HUES48 (cell line): ENCODE measurements around the gene CIRBP.
A peak's percentile ranks its signal among the peaks of the same experiment; 100 is the strongest.

Experiments
- H3K27ac ChIP-seq: one replicate; pipeline ENCODE4 v1.7.0; 2013; ENCODE audit warnings: low read depth, low read length, inconsistent platforms
- H3K27me3 ChIP-seq: 2 replicates; pipeline ENCODE4 v1.6.1; 2013; ENCODE audit warnings: mild to moderate bottlenecking, low read length; ENCODE audit not compliant: control insufficient read depth, insufficient read depth
- H3K36me3 ChIP-seq: 2 replicates; pipeline ENCODE4 v1.6.1; 2013; ENCODE audit warnings: low read length; ENCODE audit not compliant: control insufficient read depth, insufficient read depth
- H3K4me1 ChIP-seq: 2 replicates; pipeline ENCODE4 v1.6.1; 2013; ENCODE audit warnings: mild to moderate bottlenecking, low read length; ENCODE audit not compliant: control insufficient read depth, insufficient read depth
- H3K4me3 ChIP-seq: 2 replicates; pipeline ENCODE4 v1.5.1; 2013; ENCODE audit warnings: mild to moderate bottlenecking, low read depth, low read length
- H3K9ac ChIP-seq: 2 replicates; pipeline ENCODE4 v1.6.1; 2013; ENCODE audit warnings: mild to moderate bottlenecking, low read depth, low read length, moderate library complexity
- H3K9me3 ChIP-seq: 2 replicates; pipeline ENCODE4 v1.6.1; 2013; ENCODE audit warnings: low read length; ENCODE audit not compliant: control insufficient read depth, insufficient read depth

CIRBP gene

GRCh38 chr19:1259206-1259875 is 9.8 kb upstream of the CIRBP start:
- Histone ChIP-seq H3K9ac (no peak overlapping the region), H3K4me3 (0 out of 2 replicates have a peak overlapping the region, but pooled peaks have one; percentile 18), H3K27ac (peak overlapping the region; percentile 92), H3K27me3 (no peaks in the 10 kb centered on the region), H3K4me1 (peaks cover 32% of the 10 kb centered on the region), H3K9me3 (no peaks in the 10 kb centered on the region), H3K36me3 (peaks cover 37% of the 10 kb centered on the region)

DNA sequence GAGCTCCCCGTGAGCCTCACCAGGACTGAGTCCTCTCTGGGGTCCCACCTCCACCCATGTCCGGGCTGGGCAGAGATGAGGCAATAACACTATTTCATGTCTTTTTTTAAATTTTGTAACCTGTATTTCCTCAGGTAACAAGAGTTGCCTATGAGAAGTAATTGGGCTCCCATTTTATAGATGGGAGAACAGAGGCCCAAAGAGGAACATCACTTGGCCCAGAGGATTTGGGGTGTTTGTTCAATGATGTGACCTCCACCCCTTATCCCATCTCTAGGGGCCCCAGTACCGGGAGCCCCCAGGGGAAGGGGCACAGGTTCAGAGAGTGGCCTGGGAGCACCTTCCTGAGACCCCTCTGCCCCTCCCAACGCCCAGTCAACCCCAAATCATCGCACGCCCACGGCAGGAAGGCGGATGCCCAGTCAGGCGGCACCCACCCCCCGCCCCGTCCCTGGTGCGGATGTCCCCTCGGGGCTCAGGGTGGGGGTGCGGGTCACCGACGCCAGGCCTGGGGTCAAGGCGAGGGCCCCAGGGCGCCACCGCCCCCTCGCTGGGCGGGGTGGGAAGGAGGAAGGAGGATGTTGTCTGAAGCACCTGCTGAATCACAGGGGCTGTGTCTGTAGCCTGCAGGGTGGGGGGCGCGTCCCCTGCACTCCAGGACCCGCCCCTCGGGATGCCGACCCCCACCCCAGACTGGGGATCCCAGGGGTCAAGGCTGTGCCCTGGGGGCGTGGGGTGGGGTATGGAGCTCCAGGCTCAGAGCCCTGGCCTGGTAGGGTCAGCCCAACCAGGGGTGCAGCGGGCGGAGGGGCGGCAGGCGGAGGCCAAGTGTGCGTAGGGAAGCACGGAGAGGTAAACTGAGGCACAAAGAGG is 9.0 kb upstream of the CIRBP start:
- H3K36me3 ChIP-seq: peaks cover 29% of the 10 kb centered on the region
- no peaks in the 10 kb centered on the region for H3K9me3 ChIP-seq
- H3K9ac ChIP-seq: no peak overlapping the region
- H3K27me3 ChIP-seq: no peaks in the 10 kb centered on the region
- peaks cover 38% of the 10 kb centered on the region for H3K4me1 ChIP-seq
- peak overlapping the region; percentile 83 for H3K4me3 ChIP-seq
- peak overlapping the region; percentile 92 for H3K27ac ChIP-seq

- Histone ChIP-seq H3K4me3 (peak overlapping the region; percentile 83), H3K27ac (peak overlapping the region; percentile 92), H3K9me3 (no peaks in the 10 kb centered on the region), H3K9ac (peak overlapping the region; percentile 56; the same call in 1 of the 2 replicates), H3K36me3 (peaks cover 21% of the 10 kb centered on the region), H3K27me3 (no peaks in the 10 kb centered on the region), H3K4me1 (peaks cover 44% of the 10 kb centered on the region)
These were observed 8.2 kb upstream of the CIRBP start for GRCh38 chr19:1260749-1261537.

GRCh38 chr19:1261538-1261797 is 7.7 kb upstream of the CIRBP start:
- H3K9ac ChIP-seq: peak overlapping the region; percentile 56
- peak overlapping the region; percentile 89 for H3K27ac ChIP-seq
- peaks cover 46% of the 10 kb centered on the region for H3K4me1 ChIP-seq

DNA sequence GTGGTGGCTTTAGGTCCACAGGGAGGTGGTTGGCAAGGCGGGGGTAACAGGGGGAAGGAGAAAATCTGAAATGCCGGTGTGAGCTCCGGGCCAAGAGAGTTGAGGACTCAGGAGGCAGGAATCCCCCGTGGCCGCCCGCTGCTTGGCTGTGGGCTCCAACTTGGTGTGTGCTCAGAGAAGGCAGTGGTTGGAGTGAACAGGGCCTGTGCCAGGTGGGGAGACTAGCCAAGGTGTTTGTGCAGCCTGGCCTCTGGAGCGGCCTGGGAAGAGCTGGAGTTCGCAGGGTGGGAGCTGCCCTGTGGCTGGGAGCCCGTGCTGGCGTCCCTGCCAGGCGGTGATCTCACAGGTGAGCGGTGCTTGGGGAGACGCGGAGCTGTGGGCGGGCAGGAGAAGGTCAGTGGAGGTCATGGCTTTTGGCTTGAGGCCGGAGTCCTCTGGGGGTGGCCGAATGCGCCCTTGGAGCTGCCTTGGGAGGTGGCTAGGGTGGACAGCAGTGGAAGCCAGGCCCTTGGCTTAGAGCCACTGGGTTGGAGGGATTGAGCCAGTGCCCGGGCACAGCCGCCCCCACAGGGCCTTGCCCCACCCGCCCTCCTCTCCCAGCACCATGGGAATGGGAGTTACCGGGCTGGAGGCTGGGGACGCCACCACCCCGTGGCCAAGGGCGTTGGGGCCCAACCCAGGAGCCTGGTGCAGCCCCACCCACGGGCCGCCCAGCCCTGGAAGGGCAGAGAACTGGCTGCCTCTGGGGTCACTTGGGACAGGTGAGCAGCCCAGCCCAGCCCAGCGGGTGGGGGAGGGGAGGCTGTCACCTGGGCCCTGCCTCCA is 7.1 kb upstream of the CIRBP start:
- Histone ChIP-seq H3K4me3 (peak overlapping the region; percentile 83), H3K9me3 (no peaks in the 10 kb centered on the region), H3K27ac (peak overlapping the region; percentile 89), H3K36me3 (peaks cover 12% of the 10 kb centered on the region), H3K27me3 (peaks cover under 1% of the 10 kb centered on the region; the same call in 1 of the 2 replicates), H3K4me1 (peaks cover 46% of the 10 kb centered on the region), H3K9ac (peak overlapping the region; percentile 56)

More at GRCh38 chr19:1261538-1261797, 7.7 kb upstream of the CIRBP start:
- H3K36me3 ChIP-seq: peaks cover 18% of the 10 kb centered on the region
- H3K9me3 ChIP-seq: no peaks in the 10 kb centered on the region
- H3K27me3 ChIP-seq: no peaks in the 10 kb centered on the region
- H3K4me3 ChIP-seq: peak overlapping the region; percentile 83

DNA sequence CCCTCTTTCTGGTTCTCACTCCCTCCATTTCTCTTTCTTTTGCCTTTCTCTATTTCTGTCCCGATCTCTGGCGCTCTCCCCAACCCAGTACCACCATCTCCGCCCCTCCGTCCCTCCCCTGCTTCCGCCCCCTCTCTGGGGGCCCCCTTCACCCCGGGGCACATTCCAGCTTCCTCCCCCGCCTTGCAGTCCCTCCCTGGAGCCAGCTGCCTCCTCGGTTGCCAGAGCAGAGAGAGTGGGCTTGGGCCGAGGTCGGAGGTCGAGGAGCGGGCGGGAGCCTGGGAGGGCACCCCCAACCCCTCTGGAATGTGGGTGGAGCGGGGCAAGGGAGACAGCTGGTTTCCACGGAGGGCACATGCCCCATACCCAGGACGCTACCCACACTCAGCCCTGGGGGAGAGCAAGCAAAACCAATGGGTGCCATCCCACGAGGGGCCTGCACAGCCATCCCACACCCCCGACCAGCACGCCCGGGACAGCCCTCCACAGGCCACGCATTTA is 6.5 kb upstream of the CIRBP start:
- H3K27ac ChIP-seq: peak overlapping the region; percentile 89

GRCh38 chr19:1263188-1263587 is 5.9 kb upstream of the CIRBP start:
- Histone ChIP-seq H3K4me3 (no peak overlapping the region), H3K36me3 (0 out of 2 replicates have a peak, but pooled peaks cover under 1% of the 10 kb centered on the region), H3K27me3 (peaks cover 11% of the 10 kb centered on the region), H3K27ac (peak overlapping the region; percentile 89), H3K9me3 (no peaks in the 10 kb centered on the region), H3K4me1 (peaks cover 46% of the 10 kb centered on the region), H3K9ac (no peak overlapping the region)

More for the DNA sequence above, 6.5 kb upstream of the CIRBP start:
- Histone ChIP-seq H3K4me1 (peaks cover 46% of the 10 kb centered on the region), H3K9me3 (no peaks in the 10 kb centered on the region), H3K36me3 (peaks cover 6% of the 10 kb centered on the region), H3K27me3 (peaks cover 7% of the 10 kb centered on the region), H3K9ac (no peak overlapping the region), H3K4me3 (peak overlapping the region; percentile 83)

DNA sequence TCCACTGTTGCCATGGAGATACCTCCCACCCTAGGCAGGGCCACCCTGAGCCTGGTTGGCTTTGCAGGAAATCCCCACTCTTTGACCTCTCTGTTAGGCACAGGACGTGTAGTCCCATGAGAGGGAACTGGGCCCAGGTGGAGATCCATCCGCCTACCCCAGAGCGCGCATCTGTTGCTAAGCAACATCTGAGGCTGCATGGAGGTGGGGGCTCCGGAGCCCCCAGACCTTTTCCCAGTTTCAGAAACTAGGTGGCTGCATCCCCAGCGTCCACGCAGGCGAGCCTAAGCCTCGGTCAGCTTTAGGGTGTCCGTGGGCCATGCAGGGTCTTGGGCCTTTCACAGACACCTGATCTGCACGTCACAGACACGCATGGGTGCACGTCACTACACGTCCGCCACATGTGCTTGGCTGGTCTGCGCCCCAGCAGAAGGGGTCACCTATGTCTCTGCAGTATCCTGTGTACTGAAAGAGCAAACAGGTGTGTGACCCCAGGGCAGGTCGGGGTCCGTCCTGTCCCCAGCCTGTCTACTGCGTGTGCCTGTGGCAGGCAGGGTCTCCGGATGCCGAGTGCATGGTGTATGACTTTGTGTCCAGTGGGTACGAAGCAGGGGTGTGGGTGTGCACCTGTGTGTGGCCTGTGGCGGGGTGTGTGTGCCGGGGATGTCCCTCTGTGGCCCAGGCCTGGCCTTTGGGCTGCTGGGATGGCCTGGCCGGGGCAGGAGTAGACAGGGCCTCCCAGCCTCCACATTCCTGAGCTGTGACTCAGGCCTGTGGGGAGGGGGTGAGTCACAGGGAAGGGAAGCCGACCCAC is 4.1 kb upstream of the CIRBP start:
- no peaks in the 10 kb centered on the region for H3K9me3 ChIP-seq
- H3K9ac ChIP-seq: no peak overlapping the region
- H3K4me1 ChIP-seq: peaks cover 46% of the 10 kb centered on the region
- peaks cover 11% of the 10 kb centered on the region for H3K27me3 ChIP-seq
- no peaks in the 10 kb centered on the region for H3K36me3 ChIP-seq
- H3K27ac ChIP-seq: peak overlapping the region; percentile 57
- H3K4me3 ChIP-seq: 0 out of 2 replicates have a peak overlapping the region, but pooled peaks have one; percentile 28

DNA sequence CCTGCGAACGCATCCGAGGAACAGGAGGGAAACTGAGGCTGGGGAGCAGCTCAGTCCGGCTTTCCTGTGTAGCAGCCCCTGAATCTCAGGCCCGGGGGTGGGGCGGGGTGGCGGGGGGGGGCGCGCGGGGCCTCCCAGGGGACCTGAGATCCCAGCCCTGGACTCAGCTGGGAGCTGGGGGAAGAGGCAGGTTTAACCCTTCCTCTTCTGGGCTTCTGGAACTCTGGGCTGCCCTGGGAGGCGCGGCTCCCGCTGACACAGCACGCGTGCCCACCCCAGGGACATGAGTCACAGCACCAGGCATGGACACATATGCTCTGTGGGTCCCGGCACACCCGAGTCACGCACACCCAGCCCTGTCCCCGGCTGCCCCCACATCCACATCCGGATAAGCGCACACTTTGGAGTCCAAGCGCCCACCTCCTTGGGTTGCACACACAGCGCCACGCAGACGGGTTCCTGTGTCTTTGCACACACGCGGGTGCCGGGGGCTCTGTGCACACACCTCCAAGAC is 3.5 kb upstream of the CIRBP start:
- Histone ChIP-seq H3K27ac (peak overlapping the region; percentile 57), H3K9ac (peak overlapping the region; percentile 52; the same call in 1 of the 2 replicates), H3K27me3 (peaks cover 11% of the 10 kb centered on the region), H3K4me3 (peak overlapping the region; percentile 63), H3K36me3 (peaks cover 2% of the 10 kb centered on the region), H3K4me1 (peaks cover 42% of the 10 kb centered on the region), H3K9me3 (no peaks in the 10 kb centered on the region)
